ENCODE measurements around the gene CYP4B1. TPM values are rescaled to one million over a fixed set of nuclear protein-coding genes. Genes with fewer than 3 reads are reported as not detected.

Gene CYP4B1
- total and polyA plus RNA-seq, 2 donors (not counting 3 experiments of a cell fraction or from before 2014, with no cell fraction given), result not detected

- TF ChIP-seq FOS (IDR thresholded peaks at IDR 0.05; ENCODE audit: borderline replicate concordance, insufficient read depth, low read length), result no peak
- no peak for TF ChIP-seq POLR2A (IDR thresholded peaks at IDR 0.05; ENCODE audit: low read depth, low read length)
- no peak for TF ChIP-seq GATA2 (IDR thresholded peaks at IDR 0.05; ENCODE audit: insufficient read depth, insufficient read length, low read depth, low read length)
- no peak for TF ChIP-seq MYC (IDR thresholded peaks at IDR 0.05; ENCODE audit: low read depth, low read length)
- no peak for TF ChIP-seq MAX (IDR thresholded peaks at IDR 0.05; ENCODE audit: insufficient read depth, insufficient read length)
- no peak for TF ChIP-seq POLR2AphosphoS5 (IDR thresholded peaks at IDR 0.05; ENCODE audit: insufficient read depth, low read depth, low read length)
- TF ChIP-seq CTCF (IDR thresholded peaks at IDR 0.05; ENCODE audit: extremely low read depth in 1 of 2, insufficient read depth in 1 of 2, low read depth in 1 of 2, low read length in 2 of 2), result no peak
- no peak for TF ChIP-seq EZH2 (IDR thresholded peaks at IDR 0.05; ENCODE audit: borderline replicate concordance, low read depth, low read length, severe bottlenecking)
- no peak for TF ChIP-seq JUN (IDR thresholded peaks at IDR 0.05; ENCODE audit: borderline replicate concordance, insufficient read depth, insufficient read length, low read depth)
- Histone ChIP-seq H3K4me2 (ENCODE audit: insufficient read depth, low read length) (no peak overlapping the region), H3K9me3 (replicated peaks; ENCODE audit: control insufficient read depth, insufficient read depth, low read length) (no peaks in the 10 kb centered on the region), H3K36me3 (ENCODE audit: control insufficient read depth in 2 of 2, extremely low read depth in 1 of 2, insufficient read depth in 2 of 2, low read length in 2 of 2) (no peaks in the 10 kb centered on the region), H3K9me1 (replicated peaks; ENCODE audit: control insufficient read depth, extremely low read depth, insufficient read depth, low read length) (no peaks in the 10 kb centered on the region), H4K20me1 (replicated peaks; ENCODE audit: control insufficient read depth, extremely low read depth, insufficient read depth, low read length) (no peaks in the 10 kb centered on the region), H3K27ac (ENCODE audit: insufficient read depth, low read depth, low read length) (no peak overlapping the region), H3K79me2 (ENCODE audit: control insufficient read depth, insufficient read depth, low read length) (no peaks in the 10 kb centered on the region), H3K27me3 (ENCODE audit: control insufficient read depth in 2 of 2, insufficient read depth in 2 of 2, low read length in 2 of 2) (peaks cover 0 to 2% of the 10 kb centered on the region in 2 experiments), H3K4me3 (replicated peaks in 1 of 3; ENCODE audit: insufficient read depth in 1 of 3, low read depth in 1 of 3, low read length in 3 of 3) (no peak overlapping the region), H2AFZ (ENCODE audit: low read depth, low read length) (no peak overlapping the region), H3K9ac (replicated peaks; ENCODE audit: extremely low read depth, insufficient read depth, low read length) (no peak overlapping the region), H3K4me1 (ENCODE audit: control insufficient read depth, extremely low read depth, insufficient read depth, low read length) (peaks cover 18% of the 10 kb centered on the region)
- dilution Hi-C loops (cut with MboI; ENCODE audit: extremely low pct_ligation_motif_present, low sequenced_read_pairs), result no loop called here
- BruUV-seq (replicated peaks), result no TSS peak
- ChIA-PET POLR2A (interaction anchor here (0.6 kb wide), 1 partner anchor 48 kb away, joined by 4 read pairs; no protein-coding TSS in a partner anchor), CTCF (interaction anchor here (1.2 to 1.5 kb wide), 2 partner anchors 10 to 12 kb away, joined by 3 to 6 read pairs; no protein-coding TSS in a partner anchor)
- intact Hi-C loops (cut with micrococcal nuclease), result loop anchor here (10.0 kb wide), 1 partner anchor 347 kb away; no protein-coding TSS in a partner anchor
- FAIRE-seq (no peak), DNase-seq (ENCODE audit: low read depth, low spot score) (no peak)
Measured at GRCh38 chr1:46757247-46757955, 41.4 kb upstream of the CYP4B1 start.
